Measurements from ENCODE around the gene SPATA17.
"Not testable (repeated sequence)": the region's sequence is repeated elsewhere in the genome, so short reads cannot be mapped to it uniquely, and the experiment has no call there.

The SPATA17 gene

GRCh38 chr1:217673387-217673786, 42.2 kb downstream of the SPATA17 start:
- H3K27ac ChIP-seq = no peak overlapping the region
- H3K9ac ChIP-seq = no peak overlapping the region
- no peak for TF ChIP-seq CTCF (conservative IDR thresholded peaks at IDR 0.05; ENCODE audit: low read depth, low read length)
- H3K36me3 ChIP-seq (ENCODE audit: insufficient read depth) = no peaks in the 10 kb centered on the region
- H3K4me2 ChIP-seq = no peak overlapping the region
- no peaks in the 10 kb centered on the region for H3K27me3 ChIP-seq (ENCODE audit: insufficient read depth, low read depth)
- H4K20me1 ChIP-seq (ENCODE audit: insufficient read depth) = no peaks in the 10 kb centered on the region
- H3K79me2 ChIP-seq (ENCODE audit: insufficient read depth, low read depth) = no peaks in the 10 kb centered on the region
- no peaks in the 10 kb centered on the region for H3K4me1 ChIP-seq (ENCODE audit: low read depth, poor library complexity, severe bottlenecking)
- no peak overlapping the region for H3K4me3 ChIP-seq (IDR thresholded peaks at IDR 0.05; ENCODE audit: insufficient read depth, low read depth, low read length)
- no peak overlapping the region for H2AFZ ChIP-seq (ENCODE audit: low read depth)

GRCh38 chr1:217674028-217674729, 43.0 kb downstream of the SPATA17 start:
- Histone ChIP-seq H3K4me1 (ENCODE audit: low read depth, poor library complexity, severe bottlenecking) (no peaks in the 10 kb centered on the region), H3K27me3 (ENCODE audit: insufficient read depth, low read depth) (no peaks in the 10 kb centered on the region), H3K4me2 (no peak overlapping the region), H3K4me3 (IDR thresholded peaks at IDR 0.05; ENCODE audit: insufficient read depth, low read depth, low read length) (no peak overlapping the region), H4K20me1 (ENCODE audit: insufficient read depth) (no peaks in the 10 kb centered on the region), H3K9ac (no peak overlapping the region), H3K36me3 (ENCODE audit: insufficient read depth) (no peaks in the 10 kb centered on the region), H3K79me2 (ENCODE audit: insufficient read depth, low read depth) (no peaks in the 10 kb centered on the region), H2AFZ (ENCODE audit: low read depth) (no peak overlapping the region), H3K27ac (no peak overlapping the region)
- TF ChIP-seq CTCF (conservative IDR thresholded peaks at IDR 0.05; ENCODE audit: low read depth, low read length) = no peak

GRCh38 chr1:217681806-217682205, 50.7 kb downstream of the SPATA17 start:
- Histone ChIP-seq H2AFZ (ENCODE audit: low read depth) (no peak overlapping the region), H3K4me2 (no peak overlapping the region), H3K9ac (no peak overlapping the region), H3K27ac (no peak overlapping the region), H3K36me3 (ENCODE audit: insufficient read depth) (no peaks in the 10 kb centered on the region), H3K79me2 (ENCODE audit: insufficient read depth, low read depth) (no peaks in the 10 kb centered on the region), H4K20me1 (ENCODE audit: insufficient read depth) (no peaks in the 10 kb centered on the region), H3K4me3 (IDR thresholded peaks at IDR 0.05; ENCODE audit: insufficient read depth, low read depth, low read length) (no peak overlapping the region), H3K4me1 (ENCODE audit: low read depth, poor library complexity, severe bottlenecking) (no peaks in the 10 kb centered on the region), H3K27me3 (ENCODE audit: insufficient read depth, low read depth) (no peaks in the 10 kb centered on the region)
- TF ChIP-seq CTCF (conservative IDR thresholded peaks at IDR 0.05; ENCODE audit: low read depth, low read length) = no peak

GRCh38 chr1:217687511-217687910, 56.4 kb downstream of the SPATA17 start:
- no peaks in the 10 kb centered on the region for H3K79me2 ChIP-seq (ENCODE audit: insufficient read depth, low read depth)
- no peaks in the 10 kb centered on the region for H4K20me1 ChIP-seq (ENCODE audit: insufficient read depth)
- H3K4me3 ChIP-seq (IDR thresholded peaks at IDR 0.05; ENCODE audit: insufficient read depth, low read depth, low read length) = no peak overlapping the region
- H3K27me3 ChIP-seq (ENCODE audit: insufficient read depth, low read depth) = no peaks in the 10 kb centered on the region
- H3K36me3 ChIP-seq (ENCODE audit: insufficient read depth) = no peaks in the 10 kb centered on the region
- no peaks in the 10 kb centered on the region for H3K4me1 ChIP-seq (ENCODE audit: low read depth, poor library complexity, severe bottlenecking)
- H2AFZ ChIP-seq (ENCODE audit: low read depth) = no peak overlapping the region
- no peak overlapping the region for H3K4me2 ChIP-seq
- no peak for TF ChIP-seq CTCF (conservative IDR thresholded peaks at IDR 0.05; ENCODE audit: low read depth, low read length)
- no peak overlapping the region for H3K27ac ChIP-seq
- H3K9ac ChIP-seq = no peak overlapping the region

GRCh38 chr1:217696140-217696539, 65.0 kb downstream of the SPATA17 start:
- H3K4me3 ChIP-seq (IDR thresholded peaks at IDR 0.05; ENCODE audit: insufficient read depth, low read depth, low read length); H2AFZ ChIP-seq (ENCODE audit: low read depth): not testable (repeated sequence)

More at GRCh38 chr1:217696140-217696539, 65.0 kb downstream of the SPATA17 start:
- not testable (repeated sequence) for H3K79me2 ChIP-seq (ENCODE audit: insufficient read depth, low read depth); H3K36me3 ChIP-seq (ENCODE audit: insufficient read depth); H3K27ac ChIP-seq; H3K4me1 ChIP-seq (ENCODE audit: low read depth, poor library complexity, severe bottlenecking); H4K20me1 ChIP-seq (ENCODE audit: insufficient read depth); H3K9ac ChIP-seq; H3K27me3 ChIP-seq (ENCODE audit: insufficient read depth, low read depth); H3K4me2 ChIP-seq

All from KMS-11 (cell line).